NCI-H510A treated with DMSO at 0.1 percent for 48 hours (cell line): ENCODE results near the gene MIA2.
"Not testable (repeated sequence)": the region's sequence is repeated elsewhere in the genome, so short reads cannot be mapped to it uniquely, and the experiment has no call there.

ENCODE experiments used
- DNase-seq: peaks from one replicate; lab custom pipeline; 2025; lab: John Stamatoyannopoulos, UW

MIA2 gene

DNA sequence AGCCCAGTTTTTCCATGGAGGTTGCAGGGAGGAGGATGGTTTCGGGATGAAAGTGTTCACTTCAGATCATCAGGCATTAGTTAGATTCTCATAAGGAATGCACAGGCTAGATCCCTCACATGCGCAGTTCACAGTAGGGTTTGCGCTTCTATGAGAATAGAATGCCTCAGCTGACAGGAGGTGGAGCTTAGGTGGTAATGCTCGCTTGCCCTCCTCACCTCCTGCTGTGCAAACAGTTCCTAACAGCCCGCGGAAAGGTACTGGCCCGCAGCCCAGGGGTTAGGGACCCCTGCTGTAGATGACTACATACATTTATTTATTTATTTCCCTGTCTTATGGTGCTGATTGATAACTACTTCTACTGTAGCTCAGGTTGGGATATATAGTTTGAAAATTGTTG, 105.3 kb downstream of the MIA2 start:
- DNase-seq, result no peak

DNA sequence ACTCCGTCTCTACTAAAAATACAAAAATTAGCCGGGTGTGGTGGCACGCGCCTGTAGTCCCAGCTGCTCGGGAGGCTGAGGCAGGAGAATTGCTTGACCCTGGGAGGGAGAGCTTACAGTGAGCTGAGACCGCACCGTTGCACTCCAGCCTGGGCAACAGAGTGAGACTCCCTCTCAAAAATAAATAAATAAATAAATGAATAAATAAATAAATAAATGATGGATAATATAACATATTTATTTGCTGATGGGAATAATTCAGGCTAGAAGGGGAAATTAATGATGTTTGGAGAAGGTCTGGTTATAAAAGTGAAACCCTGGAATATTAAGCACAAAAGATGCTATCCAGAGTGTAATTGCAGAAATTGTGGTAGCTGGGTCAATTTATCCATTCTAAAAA, 107.4 kb downstream of the MIA2 start:
- DNase-seq, result not testable (repeated sequence)

DNA sequence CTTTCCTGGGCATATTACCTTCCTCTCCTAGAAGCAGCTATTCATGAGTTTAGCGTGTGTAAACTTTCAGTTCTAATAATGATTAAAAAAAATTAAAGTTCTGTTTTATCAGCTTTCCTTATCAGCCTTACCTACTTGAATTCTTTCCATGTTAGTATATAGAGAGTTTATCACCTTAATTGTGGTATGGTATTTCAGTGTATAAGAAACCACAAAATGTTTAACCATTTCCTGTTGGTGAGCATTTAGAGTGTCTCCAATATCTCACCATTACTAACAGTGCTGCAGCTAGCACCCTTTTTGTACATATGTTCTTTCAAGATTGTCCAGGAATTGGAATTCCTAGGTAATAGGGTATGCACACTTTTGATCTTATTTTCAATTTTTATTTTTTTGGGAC, 109.1 kb downstream of the MIA2 start:
- no peak for DNase-seq

DNA sequence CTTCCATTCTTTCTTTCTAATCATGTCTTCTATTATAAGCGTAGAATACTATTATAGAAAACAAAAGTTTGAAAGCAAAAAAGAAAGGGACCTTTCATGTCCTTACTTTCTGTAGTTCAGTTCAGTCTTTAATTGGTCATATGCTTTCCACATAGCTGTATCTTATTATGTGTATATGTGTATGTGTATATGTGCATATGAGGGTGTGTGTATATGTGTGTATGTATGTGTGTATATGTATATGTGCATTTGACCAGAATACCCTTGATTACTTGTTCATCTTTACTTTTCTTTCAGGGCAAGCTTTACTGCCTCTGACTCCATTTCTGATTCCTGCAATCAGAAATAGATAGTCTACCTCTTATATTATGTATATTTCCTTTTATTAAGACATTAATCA, 109.9 kb downstream of the MIA2 start:
- DNase-seq, result no peak

DNA sequence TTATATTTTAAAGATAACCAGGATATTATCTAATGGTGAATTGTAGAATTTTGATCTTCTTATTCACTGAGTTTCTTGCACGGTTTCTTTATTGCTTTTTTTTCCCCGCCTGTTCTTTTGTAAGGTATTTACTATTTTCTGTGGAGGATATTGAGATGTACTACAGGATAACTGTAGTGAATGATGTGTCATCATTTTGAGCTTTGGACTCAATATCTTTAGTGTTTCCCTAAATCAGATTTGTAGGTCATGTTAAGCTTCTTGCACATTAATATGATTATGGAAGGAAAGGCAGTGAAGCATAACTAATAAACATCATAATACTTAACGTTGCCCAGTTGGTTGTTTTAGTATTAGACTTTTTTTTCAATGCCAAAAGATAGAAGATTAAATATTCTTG, 117.2 kb downstream of the MIA2 start:
- no peak for DNase-seq

DNA sequence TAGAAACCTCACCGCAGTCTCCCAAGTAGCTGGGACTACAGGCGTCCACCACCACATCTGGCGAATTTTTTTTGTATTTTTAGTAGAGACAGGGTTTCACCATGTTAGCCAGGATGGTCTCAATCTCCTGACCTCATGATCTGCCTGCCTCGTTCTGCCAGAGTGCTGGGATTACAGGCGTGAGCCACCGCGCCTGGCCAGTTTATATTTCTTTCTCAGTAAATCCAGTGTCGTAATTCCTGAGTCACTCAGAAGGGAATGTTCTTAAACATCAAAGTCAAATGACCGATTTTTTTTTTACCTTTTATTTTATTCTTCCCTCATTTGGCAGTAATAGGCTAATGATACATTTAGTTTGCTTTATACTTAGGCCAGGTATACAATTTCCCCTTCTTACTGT, 118.0 kb downstream of the MIA2 start:
- no peak for DNase-seq

DNA sequence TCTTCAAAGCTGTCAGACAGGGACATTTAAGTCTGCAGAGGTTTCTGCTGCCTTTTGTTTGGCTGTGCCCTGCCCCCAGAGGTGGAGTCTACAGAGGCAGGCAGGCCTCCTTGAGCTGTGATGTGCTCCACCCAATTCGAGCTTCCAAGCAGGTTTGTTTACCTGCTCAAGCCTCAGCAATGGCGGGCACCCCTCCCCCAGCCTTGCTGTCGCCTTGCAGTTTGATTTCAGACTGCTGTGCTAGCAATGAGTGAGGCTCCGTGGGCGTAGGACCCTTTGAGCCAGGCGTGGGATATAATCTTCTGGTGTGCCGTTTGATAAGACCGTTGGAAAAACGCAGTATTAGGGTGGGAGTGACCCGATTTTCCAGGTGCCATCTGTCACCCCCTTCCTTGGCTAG, 125.4 kb downstream of the MIA2 start:
- DNase-seq, result not testable (repeated sequence)

DNA sequence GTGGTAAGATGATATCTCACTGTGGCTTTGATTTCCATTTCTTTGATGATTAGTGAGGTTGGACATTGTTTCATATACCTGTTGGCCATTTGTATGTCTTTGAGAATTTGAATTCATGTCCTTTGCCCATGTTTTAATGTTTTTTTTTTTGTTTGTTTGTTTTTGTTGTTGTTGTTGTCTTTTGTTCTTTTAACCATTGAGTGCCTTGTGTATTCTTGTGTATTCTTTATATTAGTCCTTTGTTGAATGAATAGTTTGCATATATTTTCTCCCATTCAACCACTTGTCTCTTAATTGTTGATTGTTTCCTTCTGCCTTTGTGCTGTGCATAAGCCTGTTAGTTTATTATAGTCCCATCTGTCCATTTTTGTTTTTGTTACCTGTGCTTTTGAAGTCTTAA, 126.6 kb downstream of the MIA2 start:
- DNase-seq, result no peak

DNA sequence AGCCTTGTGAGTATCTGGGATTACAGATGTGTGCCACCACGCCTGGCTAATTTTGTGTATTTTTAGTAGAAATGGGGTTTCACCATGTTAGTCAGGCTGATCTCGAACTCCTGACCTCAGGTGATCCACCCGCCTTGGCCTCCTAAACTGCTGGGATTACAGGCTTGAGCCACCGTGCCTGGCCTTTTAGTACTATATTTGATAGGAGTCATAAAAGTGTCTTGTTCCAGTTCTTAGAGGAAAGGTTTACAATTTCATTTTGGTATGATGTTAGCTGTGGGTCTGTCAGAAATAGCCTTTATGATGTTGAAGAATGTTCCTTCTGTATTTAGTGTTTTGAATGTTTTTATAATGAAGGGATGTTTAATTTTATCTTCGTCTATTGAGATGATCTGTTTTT, 127.8 kb downstream of the MIA2 start:
- not testable (repeated sequence) for DNase-seq

DNA sequence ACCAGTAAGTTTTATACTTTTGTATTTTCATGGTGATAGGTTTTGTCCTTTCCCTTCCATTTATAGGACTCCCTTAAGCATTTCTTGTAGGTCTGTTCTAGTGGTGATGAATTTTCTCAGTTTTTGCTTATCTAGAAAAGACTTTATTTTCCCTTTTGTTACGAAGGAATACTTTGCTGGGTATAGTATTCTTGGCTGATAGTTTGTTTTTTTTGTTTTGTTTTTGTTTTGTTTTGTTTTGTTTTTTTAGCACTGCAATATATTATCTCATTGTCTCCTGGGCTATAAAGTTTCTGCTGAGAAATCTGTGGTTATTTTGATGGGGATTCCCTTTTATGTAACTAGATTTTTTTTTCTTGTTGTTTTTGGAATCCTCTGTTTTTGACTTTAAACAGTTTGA, 130.8 kb downstream of the MIA2 start:
- DNase-seq, result no peak

DNA sequence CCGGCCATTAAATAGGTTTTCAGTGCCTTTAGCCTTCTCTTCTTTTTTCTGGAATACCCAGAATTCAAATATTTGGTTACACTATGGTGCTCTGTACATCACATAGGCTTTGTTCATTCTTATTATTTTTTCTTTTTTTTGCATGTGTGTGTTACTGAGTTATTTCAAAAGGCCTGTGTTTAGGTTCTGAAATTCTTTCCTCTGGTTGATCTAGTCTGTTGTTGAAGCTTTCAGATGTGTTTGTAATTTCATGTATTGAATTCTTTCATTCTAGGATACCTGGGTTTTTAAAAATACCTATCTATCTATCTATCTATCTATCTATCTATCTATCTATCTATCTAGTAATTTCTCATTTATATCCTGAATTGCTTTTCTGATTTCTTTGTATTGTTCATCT, 131.6 kb downstream of the MIA2 start:
- no peak for DNase-seq

DNA sequence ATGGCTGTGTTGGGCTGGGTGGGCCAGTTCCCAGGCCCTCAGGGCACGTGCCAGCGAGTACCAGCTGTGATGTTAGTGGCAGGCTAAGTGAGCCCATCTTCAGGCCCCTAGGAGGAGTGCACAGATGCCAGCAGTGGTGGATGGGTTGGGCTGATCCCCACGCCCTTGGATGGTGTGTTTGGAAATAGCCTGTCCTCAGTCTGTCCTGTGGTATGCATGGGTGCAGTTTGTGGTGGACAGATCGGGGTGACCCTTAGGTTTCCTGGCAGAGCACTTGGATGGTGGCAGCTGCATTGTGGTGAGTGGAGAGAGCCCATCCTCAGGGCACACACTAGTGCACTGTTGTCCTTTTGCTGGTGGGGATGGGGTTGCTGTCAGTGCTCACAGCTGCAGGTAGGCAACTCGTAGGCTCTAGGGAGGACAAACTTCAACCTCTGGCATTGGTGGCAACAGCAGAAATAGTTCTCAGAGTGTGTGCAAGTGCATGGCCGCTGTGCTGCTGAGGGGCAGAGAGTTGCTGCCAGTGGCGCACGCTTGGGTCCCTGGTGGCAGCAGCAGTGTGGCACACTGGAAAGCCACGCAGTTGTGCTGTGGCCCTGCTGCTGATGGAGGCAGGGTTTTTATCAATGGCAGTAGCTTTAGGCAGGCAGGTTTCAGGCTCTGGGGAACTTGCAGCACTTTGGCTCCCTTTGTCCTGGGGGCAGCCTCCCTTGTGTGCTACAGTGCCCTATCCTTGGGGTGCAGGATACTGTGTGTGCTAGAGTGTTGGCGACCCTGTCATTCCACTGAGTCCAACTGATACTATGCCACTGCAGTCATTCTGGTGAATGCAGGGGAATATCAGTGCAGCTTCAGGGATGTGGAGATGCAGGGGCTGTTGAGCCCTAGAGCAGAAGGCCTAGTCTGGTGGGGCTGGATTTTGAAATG, 133.0 kb downstream of the MIA2 start:
- no peak for DNase-seq

DNA sequence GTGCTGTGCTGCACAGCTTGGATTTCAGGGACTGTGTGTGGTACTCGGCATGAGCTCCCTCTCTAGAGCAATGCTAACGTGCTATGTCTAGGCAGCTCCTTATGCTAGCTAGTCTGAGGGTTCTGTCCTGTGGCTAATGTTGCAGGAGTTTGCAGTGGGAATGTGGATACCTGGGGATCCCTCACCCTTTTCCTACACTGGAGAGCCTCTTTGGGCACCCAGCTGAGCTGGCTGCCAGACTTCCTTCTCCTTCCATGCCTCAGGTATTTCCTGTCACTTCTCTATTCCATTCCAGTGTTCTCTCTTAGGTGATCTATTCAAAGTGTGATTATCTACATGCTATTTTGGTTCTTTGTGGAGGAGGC, 133.7 kb downstream of the MIA2 start:
- no peak for DNase-seq

DNA sequence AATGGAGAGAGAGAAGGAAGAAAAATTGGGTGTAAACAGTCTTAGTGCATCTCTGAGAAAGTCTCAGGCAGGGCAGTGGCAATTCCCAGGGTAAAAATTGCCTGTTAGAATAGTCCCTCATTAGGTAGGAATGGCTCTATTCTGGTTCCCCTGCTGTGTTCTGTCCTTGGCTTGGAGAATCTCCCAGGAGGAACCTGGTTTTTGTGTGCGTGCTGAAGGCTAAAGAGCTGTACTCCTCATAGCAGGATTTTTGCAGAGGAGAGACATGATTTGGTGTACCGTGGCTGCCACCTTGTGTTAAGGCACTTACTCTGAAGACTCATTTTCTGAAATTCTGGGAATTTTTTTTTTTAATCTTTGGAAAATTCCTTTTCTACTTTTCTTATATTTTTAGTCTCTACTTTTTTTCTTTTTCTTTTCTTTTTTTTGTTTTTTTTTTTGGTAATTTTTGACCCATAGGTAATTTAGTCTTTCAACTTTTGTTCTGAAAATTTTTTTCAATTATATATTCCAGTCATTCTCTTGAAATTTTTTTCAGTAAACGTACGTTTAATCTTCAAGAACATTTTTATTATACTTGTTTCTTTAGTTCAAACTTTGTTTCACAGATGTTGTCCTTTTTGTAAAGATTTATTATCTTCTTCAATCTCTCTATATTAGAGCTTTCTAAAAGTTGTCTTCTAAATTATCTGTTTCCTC, 134.7 kb downstream of the MIA2 start:
- peak; percentile 32 for DNase-seq

DNA sequence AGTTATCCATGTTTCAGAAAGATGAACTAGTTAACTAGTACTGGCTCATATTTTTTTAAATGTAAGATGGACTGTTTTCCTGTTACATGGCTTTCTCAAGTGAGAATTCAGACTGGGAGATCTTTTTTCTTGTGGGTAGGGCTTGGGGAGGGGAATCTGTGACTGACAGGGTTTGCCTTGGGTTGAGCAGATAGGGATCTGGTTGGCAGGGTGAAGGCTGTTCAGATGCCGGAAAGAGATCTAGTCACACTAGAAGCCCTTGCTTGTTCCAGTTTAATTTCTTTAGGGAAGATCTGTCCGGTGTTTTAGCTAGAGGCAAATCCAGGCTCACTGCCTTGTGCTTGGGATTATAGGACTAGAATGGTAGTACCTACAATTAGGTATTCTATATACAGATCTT, 135.3 kb downstream of the MIA2 start:
- no peak for DNase-seq

DNA sequence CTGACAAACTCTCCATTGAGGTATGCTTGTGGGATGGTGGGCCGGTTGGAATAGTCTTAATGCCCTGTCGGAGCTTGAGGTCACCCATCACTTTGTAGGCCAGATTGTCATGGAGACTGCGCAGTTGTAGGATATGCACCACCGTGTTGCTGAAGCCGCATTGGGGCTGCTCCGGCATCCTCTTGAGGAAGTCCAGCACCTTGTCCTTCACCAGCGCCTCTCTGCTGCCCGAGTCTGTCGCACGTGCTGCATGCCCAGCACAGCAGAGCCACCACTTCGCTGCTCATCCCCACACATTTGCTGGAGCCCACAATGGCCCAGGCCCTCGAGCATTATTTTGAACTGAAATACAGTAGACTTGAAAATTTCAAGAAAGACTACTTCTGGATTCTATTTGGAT, 136.7 kb downstream of the MIA2 start:
- DNase-seq, result no peak

DNA sequence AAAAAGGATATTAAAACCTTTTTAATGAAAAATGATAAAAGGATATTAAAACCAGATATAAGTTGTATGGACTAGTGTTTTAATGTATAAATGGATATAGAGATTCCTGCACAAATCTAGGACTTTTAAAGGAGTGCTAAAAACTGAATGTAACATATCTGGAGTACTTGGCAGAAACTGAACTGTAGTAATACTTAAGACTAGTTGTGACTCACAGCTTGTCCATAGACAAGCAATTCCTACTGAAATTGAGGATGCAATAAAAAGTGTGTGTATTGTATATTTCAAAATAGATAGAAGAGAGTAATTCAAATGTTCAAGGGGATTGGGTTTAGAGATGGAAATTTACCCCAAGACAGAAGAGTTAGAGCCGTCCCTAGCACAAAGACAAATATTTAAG, 138.9 kb downstream of the MIA2 start:
- no peak for DNase-seq

DNA sequence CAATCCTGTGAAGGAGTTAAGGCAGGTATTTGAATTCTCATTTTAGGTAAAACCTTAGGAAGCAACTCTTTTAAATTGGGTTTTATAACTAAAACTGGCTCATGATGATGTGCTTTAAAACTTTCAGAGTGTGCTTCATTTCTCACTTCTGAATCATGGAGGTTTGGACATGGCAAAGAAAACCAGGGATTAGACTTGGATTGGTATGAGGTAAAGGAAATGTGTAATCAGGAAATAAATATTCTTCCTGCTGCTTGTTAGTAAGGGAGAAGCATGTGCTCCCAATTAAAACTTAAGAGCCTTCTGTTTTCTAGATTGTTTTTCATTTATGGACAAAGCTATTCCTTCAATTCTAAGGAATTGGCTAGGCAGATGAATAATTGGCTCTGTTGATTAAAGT, 141.1 kb downstream of the MIA2 start:
- no peak for DNase-seq

DNA sequence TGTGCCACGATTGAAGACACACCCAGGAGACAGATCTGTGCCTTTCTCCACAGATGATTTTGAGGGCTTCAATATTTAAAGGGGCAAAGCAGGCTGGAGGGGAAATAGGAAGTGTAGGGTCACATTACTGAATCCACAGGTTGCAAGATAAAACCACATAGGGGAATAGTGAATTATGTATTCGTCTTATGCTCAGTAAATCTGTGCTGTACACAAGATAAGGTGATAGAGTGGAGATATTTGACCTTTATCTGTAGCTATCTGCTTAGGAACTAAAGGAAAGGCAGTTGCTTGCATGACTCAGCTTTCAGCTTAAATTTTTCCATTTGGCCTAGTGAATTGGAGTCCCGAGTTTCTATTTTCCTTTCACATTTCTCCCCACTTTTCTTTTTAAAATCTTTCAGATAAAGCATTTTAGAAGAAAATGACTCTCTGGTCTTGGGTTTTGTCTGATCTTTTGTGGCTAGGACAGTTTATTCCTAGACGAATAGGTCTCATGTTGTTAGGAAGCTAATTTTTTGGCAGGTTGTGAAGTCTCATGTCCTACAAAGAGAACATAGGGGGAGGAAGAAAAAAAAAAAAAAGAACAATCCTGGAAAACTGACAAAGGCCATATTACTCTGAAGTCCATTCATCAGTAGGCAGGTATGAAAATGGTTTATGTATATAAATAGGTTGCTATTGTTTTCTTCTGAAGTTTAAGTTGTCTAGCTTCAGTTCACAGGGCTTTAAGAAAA, 143.1 kb downstream of the MIA2 start:
- DNase-seq, result no peak

DNA sequence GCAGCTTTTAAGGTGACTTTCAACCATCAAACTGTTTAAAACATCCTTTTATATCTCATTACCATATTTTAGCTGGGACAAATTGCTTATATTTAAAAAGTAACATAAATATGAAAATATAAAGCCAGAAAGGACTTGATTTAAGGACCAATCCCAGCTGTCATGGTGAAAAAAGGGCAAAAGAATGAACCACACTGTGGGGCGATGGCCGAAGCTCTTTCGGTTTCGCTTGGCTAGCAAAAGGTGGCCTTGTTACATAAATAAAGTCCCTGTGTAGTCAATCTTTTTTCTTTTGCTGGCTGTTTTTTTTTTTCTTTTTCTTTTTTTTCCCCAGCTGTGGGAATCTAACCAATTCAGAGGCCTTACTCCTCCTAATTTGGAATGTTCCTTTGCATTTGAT, 147.7 kb downstream of the MIA2 start:
- no peak for DNase-seq

DNA sequence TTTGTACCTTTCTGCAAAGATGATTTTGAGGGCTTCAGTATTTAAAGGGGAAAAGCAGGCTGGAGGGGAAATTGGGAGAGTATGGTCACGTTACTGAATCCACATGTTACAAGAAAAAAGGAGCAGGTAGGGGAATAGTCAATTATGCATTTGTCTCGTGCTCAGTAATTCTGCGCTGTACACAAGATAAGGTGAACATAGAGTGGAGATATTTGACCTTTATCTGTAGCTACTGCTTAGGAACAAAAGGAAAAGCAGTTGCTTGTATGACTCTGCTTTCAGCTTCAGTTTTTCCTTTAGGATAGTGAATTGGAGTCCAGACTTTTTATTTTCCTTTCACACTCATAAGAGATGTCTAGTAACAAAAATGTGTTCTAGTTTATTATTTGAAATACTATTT, 148.7 kb downstream of the MIA2 start:
- no peak for DNase-seq

DNA sequence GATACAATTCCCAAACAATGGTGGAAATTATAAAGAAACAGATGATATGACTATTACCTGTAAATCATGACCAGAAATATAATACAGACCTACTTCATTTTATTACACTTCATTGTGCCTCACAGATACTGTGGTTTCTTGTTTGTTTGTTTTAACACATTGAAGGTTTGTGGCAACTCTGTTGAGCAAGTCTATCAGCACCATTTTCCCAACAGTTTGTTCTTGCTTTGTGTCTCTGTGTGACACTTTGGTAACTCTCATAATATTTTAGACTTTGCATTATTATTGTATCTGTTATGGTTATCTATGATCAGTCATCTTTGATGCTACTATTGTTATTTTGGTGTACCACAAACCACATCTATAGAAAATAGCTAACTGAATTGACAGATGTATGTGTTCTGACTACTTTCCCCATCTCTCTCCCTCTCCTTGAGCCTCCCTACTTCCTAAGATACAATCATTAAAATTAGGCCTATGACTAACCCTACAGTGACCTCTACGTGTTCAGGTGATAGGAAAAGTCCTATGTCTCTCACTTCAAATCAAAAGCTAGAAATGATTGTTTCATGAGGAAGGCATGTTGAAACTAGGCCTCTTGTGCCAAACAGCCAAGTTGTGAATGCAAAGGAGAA, 149.4 kb downstream of the MIA2 start:
- no peak for DNase-seq
